Suprapubic skin (tissue), 3 donors: ENCODE data around the gene CADM3.

Experiments
- POLR2AphosphoS5 ChIP-seq, 3 donors: sonication (generic); formaldehyde crosslinking; IDR thresholded peaks; one replicate each; pipeline ENCODE4 v1.6.1; 2017; ENCODE audit warnings: antibody characterized with exemption in 3 of 3
- TF ChIP-seq, protein P1 (sequence below), 2 donors: fragments of 200-600 bp in 1 of 2; fragments of 450-650 bp in 1 of 2; sonication (generic) in 1 of 2; IDR thresholded peaks; one replicate each; pipeline ENCODE4 v1.5.1; 2016 to 2019; ENCODE audit warnings: antibody characterized with exemption in 2 of 2, mild to moderate bottlenecking in 1 of 2, moderate library complexity in 1 of 2

DNA sequence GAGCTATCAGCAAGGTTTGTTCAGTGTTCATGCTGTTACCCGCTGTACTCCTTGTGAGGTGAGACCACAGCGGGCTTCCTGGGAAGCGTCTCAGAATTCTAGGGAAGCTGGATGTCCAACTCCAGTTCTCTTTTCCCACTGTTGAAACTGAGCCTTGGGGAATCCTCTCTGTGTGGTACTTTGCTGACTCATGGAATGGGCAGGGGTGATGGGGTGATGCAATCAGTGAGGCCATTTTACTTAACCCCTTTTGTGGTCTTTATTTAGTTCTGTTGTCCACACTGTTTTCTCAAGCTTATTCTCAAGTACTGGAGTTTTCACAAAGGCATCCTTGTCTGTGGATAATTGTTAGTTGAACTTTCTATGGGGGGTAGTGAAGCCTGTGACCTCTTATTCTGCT is 75.9 kb downstream of the CADM3 start:
- TF ChIP-seq, protein P1, sequence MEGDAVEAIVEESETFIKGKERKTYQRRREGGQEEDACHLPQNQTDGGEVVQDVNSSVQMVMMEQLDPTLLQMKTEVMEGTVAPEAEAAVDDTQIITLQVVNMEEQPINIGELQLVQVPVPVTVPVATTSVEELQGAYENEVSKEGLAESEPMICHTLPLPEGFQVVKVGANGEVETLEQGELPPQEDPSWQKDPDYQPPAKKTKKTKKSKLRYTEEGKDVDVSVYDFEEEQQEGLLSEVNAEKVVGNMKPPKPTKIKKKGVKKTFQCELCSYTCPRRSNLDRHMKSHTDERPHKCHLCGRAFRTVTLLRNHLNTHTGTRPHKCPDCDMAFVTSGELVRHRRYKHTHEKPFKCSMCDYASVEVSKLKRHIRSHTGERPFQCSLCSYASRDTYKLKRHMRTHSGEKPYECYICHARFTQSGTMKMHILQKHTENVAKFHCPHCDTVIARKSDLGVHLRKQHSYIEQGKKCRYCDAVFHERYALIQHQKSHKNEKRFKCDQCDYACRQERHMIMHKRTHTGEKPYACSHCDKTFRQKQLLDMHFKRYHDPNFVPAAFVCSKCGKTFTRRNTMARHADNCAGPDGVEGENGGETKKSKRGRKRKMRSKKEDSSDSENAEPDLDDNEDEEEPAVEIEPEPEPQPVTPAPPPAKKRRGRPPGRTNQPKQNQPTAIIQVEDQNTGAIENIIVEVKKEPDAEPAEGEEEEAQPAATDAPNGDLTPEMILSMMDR (IDR thresholded peaks at IDR 0.05), result no peak
- no peak for TF ChIP-seq POLR2AphosphoS5 (IDR thresholded peaks at IDR 0.05)
